Measurements from ENCODE around the gene MAST2.

Gene MAST2

DNA sequence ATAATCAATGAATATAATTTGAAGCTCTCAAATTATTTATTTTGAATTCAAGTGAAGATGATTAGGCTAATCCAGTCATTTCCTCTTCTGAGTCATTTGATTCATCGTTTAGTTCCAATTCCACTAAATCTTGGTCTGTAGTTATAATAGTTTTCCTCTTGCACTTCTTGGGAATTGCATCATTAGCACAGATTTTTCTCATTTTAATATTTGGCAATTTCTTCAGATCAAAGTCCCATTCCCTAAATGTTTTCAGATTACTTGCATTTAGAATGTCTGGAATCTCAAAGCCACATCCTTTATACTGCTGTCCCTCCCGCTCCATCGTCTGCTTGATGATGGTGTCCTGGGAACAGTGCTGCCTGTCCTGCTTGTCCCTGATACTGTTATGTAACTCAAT is 43.5 kb downstream of the MAST2 start:
- H3K36me3 ChIP-seq (ENCODE audit: insufficient read depth, low read length): no peaks in the 10 kb centered on the region
- no peaks in the 10 kb centered on the region for H3K4me1 ChIP-seq (ENCODE audit: insufficient read depth, low read length, poor library complexity, severe bottlenecking)
- TF ChIP-seq CTCF (conservative IDR thresholded peaks at IDR 0.05; ENCODE audit: low read length) (no peak), EZH2phosphoT487 (IDR thresholded peaks at IDR 0.05; ENCODE audit: borderline replicate concordance) (no peak)
- no peaks in the 10 kb centered on the region for H3K9me3 ChIP-seq (ENCODE audit: insufficient read depth, low read depth, low read length)
- H3K4me2 ChIP-seq (ENCODE audit: low read depth, low read length, poor library complexity, severe bottlenecking): no peak overlapping the region
- H3K9me2 ChIP-seq (replicated peaks; ENCODE audit: low read depth, low read length): no peaks in the 10 kb centered on the region
- no peaks in the 10 kb centered on the region for H4K20me1 ChIP-seq (ENCODE audit: insufficient read depth, low read length, poor library complexity, severe bottlenecking)
- no peak overlapping the region for H3K4me3 ChIP-seq (ENCODE audit: low read length, poor library complexity, severe bottlenecking)
- no peak overlapping the region for H2AFZ ChIP-seq (ENCODE audit: low read length)
- H3K27me3 ChIP-seq (ENCODE audit: insufficient read depth, low read length, poor library complexity, severe bottlenecking): no peaks in the 10 kb centered on the region
- no peak overlapping the region for H3K9ac ChIP-seq (ENCODE audit: low read depth, low read length, poor library complexity, severe bottlenecking)
- no peaks in the 10 kb centered on the region for H3F3A ChIP-seq (ENCODE audit: low read depth)
- H3K79me2 ChIP-seq (ENCODE audit: insufficient read depth, low read length): peaks cover under 1% of the 10 kb centered on the region; the same call in 1 of the 2 replicates

- Histone ChIP-seq H2AFZ (ENCODE audit: low read length) (no peak overlapping the region), H4K20me1 (ENCODE audit: insufficient read depth, low read length, poor library complexity, severe bottlenecking) (no peaks in the 10 kb centered on the region), H3K4me2 (ENCODE audit: low read depth, low read length, poor library complexity, severe bottlenecking) (no peak overlapping the region), H3K9me2 (replicated peaks; ENCODE audit: low read depth, low read length) (no peaks in the 10 kb centered on the region), H3K9me3 (ENCODE audit: insufficient read depth, low read depth, low read length) (no peaks in the 10 kb centered on the region), H3K4me3 (ENCODE audit: low read length, poor library complexity, severe bottlenecking) (no peak overlapping the region), H3K27me3 (ENCODE audit: insufficient read depth, low read length, poor library complexity, severe bottlenecking) (no peaks in the 10 kb centered on the region), H3K4me1 (ENCODE audit: insufficient read depth, low read length, poor library complexity, severe bottlenecking) (no peaks in the 10 kb centered on the region), H3K36me3 (ENCODE audit: insufficient read depth, low read length) (no peaks in the 10 kb centered on the region), H3K79me2 (ENCODE audit: insufficient read depth, low read length) (no peaks in the 10 kb centered on the region; the same call in 1 of the 2 replicates), H3F3A (ENCODE audit: low read depth) (no peaks in the 10 kb centered on the region), H3K9ac (ENCODE audit: low read depth, low read length, poor library complexity, severe bottlenecking) (no peak overlapping the region)
- TF ChIP-seq EZH2phosphoT487 (IDR thresholded peaks at IDR 0.05; ENCODE audit: borderline replicate concordance) (no peak), CTCF (conservative IDR thresholded peaks at IDR 0.05; ENCODE audit: low read length) (no peak)
Observed at GRCh38 chr1:45848097-45848496, 44.7 kb downstream of the MAST2 start.

DNA sequence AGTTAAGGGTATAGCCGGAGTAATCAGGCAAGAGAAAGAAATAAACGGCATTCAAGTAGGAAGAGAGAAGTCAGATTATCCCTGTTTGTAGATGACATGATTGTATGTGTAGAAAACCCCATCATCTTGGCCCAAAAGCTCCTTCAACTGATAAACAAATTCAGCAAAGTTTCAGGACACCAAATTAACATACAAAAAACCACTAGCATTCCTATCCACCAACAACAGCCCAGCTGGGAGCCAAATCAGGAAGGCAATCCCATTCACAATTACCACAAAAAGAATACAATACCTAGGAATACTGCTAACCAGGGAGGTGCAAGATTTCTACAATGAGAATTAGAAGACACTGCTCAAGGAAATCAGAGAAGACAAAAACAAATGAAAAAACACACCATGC is 45.3 kb downstream of the MAST2 start:
- Histone ChIP-seq H3K9me3 (ENCODE audit: insufficient read depth, low read depth, low read length) (no peaks in the 10 kb centered on the region), H3K27me3 (ENCODE audit: insufficient read depth, low read length, poor library complexity, severe bottlenecking) (no peaks in the 10 kb centered on the region), H3K36me3 (ENCODE audit: insufficient read depth, low read length) (no peaks in the 10 kb centered on the region), H3F3A (ENCODE audit: low read depth) (no peaks in the 10 kb centered on the region), H3K4me1 (ENCODE audit: insufficient read depth, low read length, poor library complexity, severe bottlenecking) (no peaks in the 10 kb centered on the region), H3K79me2 (ENCODE audit: insufficient read depth, low read length) (no peaks in the 10 kb centered on the region; the same call in 1 of the 2 replicates), H3K9me2 (replicated peaks; ENCODE audit: low read depth, low read length) (no peaks in the 10 kb centered on the region), H2AFZ (ENCODE audit: low read length) (no peak overlapping the region), H3K4me2 (ENCODE audit: low read depth, low read length, poor library complexity, severe bottlenecking) (no peak overlapping the region), H4K20me1 (ENCODE audit: insufficient read depth, low read length, poor library complexity, severe bottlenecking) (no peaks in the 10 kb centered on the region), H3K9ac (ENCODE audit: low read depth, low read length, poor library complexity, severe bottlenecking) (no peak overlapping the region), H3K4me3 (ENCODE audit: low read length, poor library complexity, severe bottlenecking) (no peak overlapping the region)
- TF ChIP-seq EZH2phosphoT487 (IDR thresholded peaks at IDR 0.05; ENCODE audit: borderline replicate concordance) (no peak), CTCF (conservative IDR thresholded peaks at IDR 0.05; ENCODE audit: low read length) (no peak)

Data from Loucy (cell line).